ENCODE data around the gene RPUSD1.

- no peak for TF ChIP-seq POLR2A (IDR thresholded peaks at IDR 0.05; ENCODE audit: extremely low read depth, insufficient read length)
- no peak for TF ChIP-seq CTCF (IDR thresholded peaks at IDR 0.05; ENCODE audit: low read depth, low read length)
- TF ChIP-seq MYC (IDR thresholded peaks at IDR 0.05; ENCODE audit: low read depth, low read length): no peak
Measured at GRCh38 chr16:788399-789126, 382 bp upstream of the RPUSD1 start, which contains the start of gene CHTF18.
